WTC11 (cell line): ENCODE measurements around the gene MTNR1B.

ENCODE experiments used
- ATF3 ChIP-seq: sonication (generic); formaldehyde crosslinking; conservative IDR thresholded peaks from 2 replicates; pipeline ENCODE4 v1.8.1; 2022; ENCODE audit warnings: mild to moderate bottlenecking, missing genetic modification reagents
- CTCF ChIP-seq: fragments of 200-600 bp; IDR thresholded peaks from 2 replicates; pipeline ENCODE4 v1.8.0; 2022; ENCODE audit warnings: antibody characterized with exemption
- ETV6 ChIP-seq: sonication (generic); formaldehyde crosslinking; IDR thresholded peaks from 2 replicates; pipeline ENCODE4 v1.8.1; 2022; ENCODE audit warnings: mild to moderate bottlenecking, missing genetic modification reagents
- FOXJ3 ChIP-seq: sonication (generic); formaldehyde crosslinking; IDR thresholded peaks from 2 replicates; pipeline ENCODE4 v1.9.0; 2021; ENCODE audit warnings: missing genetic modification reagents, mild to moderate bottlenecking, borderline replicate concordance
- GABPB1 ChIP-seq: sonication (generic); formaldehyde crosslinking; IDR thresholded peaks from 2 replicates; pipeline ENCODE4 v1.8.1; 2023; ENCODE audit warnings: mild to moderate bottlenecking, missing genetic modification reagents
- MAX ChIP-seq: sonication (generic); formaldehyde crosslinking; IDR thresholded peaks from 2 replicates; pipeline ENCODE4 v1.8.0; 2022; ENCODE audit warnings: mild to moderate bottlenecking, missing genetic modification reagents
- ZSCAN18 ChIP-seq: fragments of 250-450 bp; sonication (Bioruptor Pico); IDR thresholded peaks from 2 replicates; pipeline ENCODE4 v2.1.2; 2022; ENCODE audit warnings: mild to moderate bottlenecking, moderate library complexity

GRCh38 chr11:92967867-92968266, 1.6 kb upstream of the MTNR1B start:
- TF ChIP-seq ZSCAN18 (CRISPR knock-in tag) (no peak), ATF3 (CRISPR knock-in tag) (no peak), GABPB1 (CRISPR knock-in tag) (no peak), CTCF (no peak), FOXJ3 (CRISPR knock-in tag) (no peak), MAX (no peak), ETV6 (CRISPR knock-in tag) (no peak)
